Stimulated activated CD8-positive, alpha-beta memory T cell treated with anti-CD3 and anti-CD28 coated beads, Interleukin-2, amount 100 ng/mL, for 48 hours (primary cell): Measurements from ENCODE around the gene KCNAB2.
A peak's percentile ranks its signal among the peaks of the same experiment; 100 is the strongest.

ENCODE experiments used
- DNase-seq, 2 donors: peaks; one replicate each; pipeline ENCODE4 v3.0.0-alpha.2; 2020; ENCODE audit warnings: low read depth in 2 of 2

KCNAB2 gene

DNA sequence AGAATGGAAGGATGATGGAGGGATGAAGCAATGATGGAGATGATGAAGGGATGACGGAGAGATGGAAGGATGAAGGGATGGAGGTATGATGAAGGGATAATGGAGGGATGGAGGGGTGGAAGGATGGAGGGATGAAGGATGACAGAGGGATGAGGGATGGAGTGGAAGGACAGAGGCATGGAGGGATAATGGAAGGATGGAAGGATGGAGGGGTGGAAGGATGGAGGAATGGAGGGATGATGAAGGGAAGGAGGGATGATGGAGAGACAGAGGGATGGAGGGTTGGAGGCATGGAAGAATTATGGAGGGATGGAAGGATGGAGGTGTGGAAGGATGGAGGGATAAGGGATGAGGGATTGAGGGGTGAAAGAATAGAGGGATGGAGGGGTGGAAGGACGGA is 62.8 kb downstream of the KCNAB2 start:
- DNase-seq: no peak

DNA sequence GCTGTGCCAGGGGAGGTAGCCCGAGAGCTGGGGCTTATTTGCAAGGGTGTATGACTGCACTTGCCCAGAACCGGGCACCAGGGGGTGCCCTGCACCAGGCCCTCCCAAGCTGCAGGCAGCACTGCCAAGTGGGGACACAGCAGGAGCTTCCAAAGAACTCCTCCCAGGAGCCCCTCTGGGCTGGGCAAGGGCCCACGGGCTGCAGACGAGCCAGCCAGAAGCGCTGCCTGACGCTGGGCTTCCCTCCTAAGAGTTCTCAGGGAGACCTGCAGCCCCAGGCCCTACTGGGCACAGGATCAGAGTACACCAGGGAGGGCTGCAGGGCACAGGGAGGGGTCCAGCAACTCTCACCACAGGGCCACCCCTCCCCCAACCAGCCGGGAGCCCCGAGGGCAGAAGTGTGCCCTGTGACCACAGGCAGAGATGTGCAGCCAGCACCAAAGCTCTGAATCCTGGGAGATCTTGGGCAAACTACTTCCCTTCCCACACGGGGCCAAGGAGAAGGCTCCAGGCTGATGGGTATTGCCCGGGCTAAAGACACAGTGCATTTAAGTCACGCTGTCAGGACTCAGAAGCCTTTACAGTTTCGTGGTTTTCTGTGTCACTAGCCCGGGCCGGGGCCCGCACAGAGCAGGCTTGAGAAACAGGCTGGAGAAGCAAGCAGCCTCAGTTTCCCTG is 63.4 kb downstream of the KCNAB2 start:
- DNase-seq: peak; percentile 23 to 33

DNA sequence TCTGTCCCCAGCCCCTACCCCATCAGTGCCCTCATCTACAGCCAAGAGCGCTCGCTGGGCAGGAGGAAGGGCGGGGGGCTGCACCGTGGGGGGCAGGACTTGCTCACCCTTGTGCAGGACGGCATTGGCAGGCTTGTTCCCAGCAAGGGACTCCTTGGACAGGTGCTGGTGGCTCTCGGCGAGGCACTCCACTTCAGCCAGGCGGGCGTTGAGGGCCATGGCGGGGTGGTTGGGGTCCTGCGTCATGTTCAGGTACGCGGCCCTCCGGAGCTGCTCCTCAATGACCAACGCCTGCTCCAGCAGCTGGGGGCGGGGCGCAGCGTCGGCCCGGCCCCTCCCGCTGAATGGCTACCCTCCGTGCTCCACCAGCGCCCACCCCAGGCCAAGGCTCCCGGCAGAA is 64.0 kb downstream of the KCNAB2 start:
- DNase-seq: no peak

DNA sequence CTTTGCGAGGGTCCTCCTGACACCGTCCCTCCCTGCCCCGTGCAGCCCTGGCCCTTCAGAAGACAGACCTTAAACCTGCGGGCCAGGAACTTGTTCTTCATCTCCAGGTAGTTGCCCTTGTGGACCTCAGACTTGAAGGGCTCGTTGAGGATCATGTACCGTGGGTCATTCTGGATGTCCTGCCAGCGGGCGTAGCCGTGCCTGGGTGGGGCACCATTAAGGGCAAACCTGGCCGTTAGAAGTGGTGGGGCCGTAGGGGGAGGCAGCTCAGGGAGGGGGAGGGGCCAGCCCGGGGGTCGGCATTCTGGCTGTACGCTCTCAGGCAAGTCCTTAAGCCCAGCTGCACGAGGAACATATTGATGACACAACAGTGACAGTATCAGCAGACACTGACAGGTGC is 64.6 kb downstream of the KCNAB2 start:
- no peak for DNase-seq

DNA sequence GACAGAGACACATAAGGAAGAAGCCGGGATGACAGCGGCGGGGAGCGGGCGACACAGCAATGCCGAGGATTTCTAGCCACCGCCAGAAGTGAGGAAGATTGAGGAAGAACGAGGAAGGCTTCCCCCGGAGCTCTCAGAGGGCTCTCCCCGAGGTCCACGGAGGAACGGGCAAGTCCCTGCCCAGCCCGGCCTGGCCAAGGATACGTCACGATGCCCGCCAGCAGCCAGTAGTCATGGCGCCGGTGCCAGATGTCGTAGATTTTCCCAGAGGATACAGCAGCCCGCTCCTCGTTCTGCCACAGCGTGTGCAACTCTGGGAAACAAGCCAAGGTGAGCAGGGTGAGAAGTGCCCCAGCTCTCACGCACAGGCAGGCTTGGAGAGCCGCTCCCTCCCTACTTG is 65.9 kb downstream of the KCNAB2 start:
- no peak for DNase-seq

DNA sequence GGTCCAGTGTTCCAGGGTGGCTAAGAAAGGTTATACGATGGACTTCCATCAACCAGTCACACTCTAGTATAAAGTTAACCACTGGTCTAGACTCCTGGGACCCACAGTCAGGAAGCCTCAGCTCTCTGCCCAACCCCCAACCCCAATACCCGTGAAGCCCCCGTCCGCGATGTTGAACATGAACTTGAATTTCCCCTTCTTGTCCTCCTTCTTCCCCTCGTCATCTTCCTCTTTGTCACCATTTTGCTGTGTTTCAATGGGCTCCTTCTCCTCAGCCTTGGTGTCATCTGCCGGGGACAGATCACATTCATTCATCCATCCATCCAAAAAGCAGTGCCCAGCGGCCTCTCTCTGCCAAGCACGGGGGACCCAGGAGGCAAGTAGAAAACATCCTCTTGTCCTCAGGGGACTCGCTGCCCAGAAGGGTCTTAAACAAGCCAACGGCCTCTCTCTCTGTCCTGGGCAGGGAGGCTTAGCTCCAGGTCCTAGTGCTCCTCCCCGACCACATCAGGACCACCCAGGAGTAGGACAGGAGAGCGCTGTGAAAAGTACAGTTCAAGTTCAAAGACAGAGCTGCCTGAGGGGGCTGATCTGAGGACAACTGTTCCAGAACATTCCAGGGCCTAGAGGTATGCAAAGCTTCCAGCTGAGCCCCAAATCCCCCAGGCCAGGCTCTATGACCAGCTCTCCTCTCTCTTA is 66.5 kb downstream of the KCNAB2 start:
- no peak for DNase-seq

DNA sequence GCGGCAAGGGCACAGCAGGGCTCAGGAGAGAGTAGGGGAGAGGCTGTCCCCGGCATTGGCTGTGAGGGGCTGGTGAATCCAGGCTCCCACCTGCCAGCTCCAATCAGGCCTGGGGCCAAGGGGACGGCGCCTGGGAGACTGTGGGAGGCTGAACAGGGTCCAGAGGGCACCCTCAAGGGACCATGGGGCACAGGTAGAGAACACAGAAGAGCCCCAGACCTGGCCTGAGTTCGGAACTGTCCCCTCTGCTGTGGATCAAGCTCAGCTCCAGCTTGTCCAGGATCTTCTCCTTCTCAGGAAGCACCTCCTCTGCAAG is 67.0 kb downstream of the KCNAB2 start:
- DNase-seq: no peak

DNA sequence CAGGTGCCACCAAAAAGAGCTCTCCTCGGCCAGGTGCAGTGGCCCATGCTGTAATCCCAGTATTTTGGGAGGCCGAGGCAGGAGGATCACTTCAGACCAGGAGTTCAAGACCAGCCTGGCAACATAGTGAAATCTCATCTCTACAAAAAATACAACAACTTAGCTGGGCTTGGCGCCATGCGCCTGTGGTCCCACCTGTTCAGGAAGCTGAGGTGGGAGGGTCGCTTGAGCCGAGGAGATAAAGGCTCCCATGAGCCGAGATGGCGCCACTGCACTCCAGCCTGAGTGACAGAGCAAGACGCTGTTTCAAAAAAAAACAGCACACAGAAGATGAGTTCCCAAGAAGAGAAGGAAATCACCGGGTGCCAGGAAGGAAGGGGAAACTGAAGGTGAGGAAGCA is 67.4 kb downstream of the KCNAB2 start:
- no peak for DNase-seq

DNA sequence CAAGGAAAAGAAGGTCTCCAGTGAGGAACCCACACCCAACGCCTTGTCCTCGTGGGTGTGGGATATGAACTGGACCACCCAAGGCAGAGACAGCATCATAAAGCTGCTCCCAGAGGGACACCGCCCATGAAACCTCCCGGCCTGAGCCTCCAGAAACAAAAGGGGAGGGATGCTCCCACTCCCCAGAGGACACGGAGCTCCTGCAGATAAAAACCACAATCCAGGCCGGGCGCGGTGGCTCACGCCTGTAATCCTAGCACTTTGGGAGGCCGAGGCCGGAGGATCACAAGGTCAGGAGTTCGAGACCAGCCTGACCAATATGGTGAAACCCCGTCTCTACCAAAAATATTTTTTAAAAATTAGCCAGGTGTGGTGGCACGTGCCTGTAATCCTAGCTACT is 68.1 kb downstream of the KCNAB2 start:
- no peak for DNase-seq

DNA sequence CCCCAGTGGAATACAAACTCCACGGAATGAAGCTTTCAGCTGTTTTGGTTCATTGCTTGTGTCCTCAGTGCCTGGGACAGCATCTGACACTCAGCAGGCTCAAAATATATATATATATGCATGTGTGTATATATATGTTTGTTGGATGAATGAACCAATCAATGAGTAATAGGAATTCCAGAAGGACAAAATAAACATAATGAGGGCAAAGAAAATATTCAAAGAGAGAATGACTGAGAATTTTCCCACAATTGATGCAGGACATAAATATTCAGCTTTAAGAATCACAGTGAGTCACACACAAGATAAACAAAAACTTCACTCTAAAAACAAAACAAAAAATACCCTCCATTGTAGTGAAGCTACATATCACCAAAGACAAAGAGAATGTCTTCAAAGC is 70.4 kb downstream of the KCNAB2 start:
- DNase-seq: no peak

DNA sequence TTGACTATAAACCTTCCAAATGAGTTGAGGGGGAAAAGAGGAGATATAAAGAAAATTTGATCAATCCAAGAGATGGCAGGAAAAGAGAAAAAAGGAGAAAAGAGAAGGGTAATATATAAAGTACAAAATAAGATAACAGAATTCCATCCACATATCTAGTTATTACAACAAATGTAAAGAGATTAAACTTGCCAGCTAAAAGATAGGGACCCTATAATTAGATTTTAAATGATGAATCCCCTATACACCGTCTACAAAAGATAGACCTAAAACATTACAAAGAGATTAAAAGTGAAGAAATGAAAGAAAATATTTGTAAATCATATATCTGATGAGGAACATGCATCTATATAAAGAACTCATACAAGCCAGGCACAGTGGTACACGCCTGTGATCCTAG is 71.4 kb downstream of the KCNAB2 start:
- DNase-seq: no peak

DNA sequence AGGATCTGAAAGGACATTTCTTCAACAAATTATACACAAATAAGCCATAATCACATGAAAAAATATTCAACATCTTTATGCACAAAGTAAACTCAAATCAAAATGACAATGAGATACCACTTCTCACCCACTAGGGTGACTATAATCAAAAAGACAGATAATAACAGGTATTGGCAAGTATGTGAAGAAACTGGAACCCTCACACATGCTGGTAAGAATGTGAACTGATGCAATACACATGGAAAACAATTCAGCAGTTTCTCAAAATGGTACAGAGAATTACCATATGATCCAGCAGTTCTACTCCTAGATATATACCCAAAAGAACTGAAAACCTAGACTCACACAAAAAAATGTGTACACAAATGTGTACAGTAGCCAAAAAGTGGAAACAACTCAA is 71.9 kb downstream of the KCNAB2 start:
- DNase-seq: no peak

DNA sequence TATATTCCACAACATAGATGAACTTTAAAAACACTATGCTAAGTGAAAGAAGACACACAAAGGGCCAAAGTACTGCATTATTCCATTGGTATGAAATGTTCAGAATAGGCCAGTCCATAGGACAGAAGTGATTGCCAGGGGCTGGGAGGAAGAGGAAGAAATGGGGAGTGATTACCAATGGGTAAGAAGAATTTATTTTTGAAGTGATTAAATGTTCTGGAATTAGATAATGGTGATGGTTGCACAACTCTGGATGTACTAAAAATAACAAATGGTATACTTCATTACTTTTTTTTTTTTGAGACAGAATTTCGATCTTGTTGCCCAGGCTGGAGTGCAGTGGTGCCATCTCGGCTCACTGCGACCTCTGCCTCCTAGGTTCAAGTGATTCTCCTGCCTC is 72.7 kb downstream of the KCNAB2 start:
- DNase-seq: no peak

DNA sequence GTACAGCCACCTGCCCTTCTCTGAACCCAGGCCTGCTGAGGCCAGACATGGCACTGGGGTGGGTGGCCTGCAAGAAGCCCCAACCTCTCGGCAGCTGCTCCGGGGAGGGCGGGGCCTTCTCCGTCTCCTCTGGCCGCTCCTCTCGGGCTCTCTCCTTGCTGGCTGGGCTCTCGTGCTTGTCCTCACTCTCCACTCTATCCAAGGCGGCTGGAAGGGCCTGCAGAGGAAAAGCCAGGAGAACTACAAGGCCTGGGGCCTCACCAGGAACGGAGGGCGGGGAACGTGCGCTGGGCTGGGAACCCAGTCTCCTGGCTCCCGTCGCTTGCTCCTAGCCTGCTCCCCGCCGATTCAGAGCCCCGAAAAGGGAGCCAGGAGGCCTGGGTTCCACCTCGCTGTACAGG is 75.3 kb downstream of the KCNAB2 start:
- DNase-seq: no peak

DNA sequence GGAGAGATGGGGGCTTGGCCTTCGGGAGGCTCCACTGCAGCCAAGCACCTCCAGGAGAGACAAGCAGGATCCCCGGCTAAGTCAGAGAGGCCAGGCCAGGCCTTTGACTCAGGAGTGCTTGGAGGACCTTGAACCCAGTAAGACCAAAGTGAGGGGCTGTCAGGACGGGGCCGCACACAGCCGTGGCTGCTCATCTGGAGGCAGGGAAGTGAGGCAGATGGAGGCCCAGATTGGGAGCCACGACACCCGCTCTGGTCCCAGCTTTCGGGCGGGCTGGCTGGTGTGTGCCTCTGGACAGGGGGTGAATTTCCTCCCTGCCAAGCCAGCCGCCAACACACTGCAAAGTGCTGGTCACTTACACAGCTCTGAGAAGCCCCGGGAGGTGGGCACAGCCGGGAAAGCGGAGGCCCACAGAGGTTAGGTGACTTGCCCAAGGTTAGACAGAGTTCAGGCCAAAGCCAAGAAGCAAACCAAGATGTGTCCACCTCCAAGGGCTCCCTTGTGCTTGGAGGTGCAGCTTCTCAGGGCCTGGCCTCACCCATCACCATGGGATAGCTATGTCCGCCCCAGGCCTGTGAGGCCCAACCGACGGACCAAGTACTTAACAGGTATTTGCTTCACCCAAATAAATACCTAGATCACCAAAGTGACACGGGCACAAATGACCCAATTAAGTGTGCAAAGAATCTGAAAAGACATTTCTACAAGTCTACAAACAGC is 76.1 kb downstream of the KCNAB2 start:
- DNase-seq: no peak

DNA sequence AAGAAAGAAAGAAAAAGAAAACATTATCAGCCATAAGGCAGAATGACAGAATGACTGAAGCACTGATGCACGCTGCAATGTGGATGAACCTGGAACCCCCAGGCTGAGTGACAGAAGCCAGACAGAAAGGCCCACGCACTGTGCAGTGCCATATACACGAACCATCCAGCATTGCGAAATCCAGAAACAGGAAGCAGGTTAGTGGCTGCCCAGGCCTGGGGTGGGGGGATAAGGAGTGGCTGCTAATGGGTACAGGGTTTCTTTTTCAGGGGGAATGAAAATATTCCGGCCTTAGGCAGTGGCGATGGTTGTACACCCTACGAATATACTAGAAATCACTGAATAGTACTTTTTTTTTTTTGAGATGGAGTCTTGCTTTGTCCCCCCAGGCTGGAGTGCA is 77.4 kb downstream of the KCNAB2 start:
- DNase-seq: no peak

DNA sequence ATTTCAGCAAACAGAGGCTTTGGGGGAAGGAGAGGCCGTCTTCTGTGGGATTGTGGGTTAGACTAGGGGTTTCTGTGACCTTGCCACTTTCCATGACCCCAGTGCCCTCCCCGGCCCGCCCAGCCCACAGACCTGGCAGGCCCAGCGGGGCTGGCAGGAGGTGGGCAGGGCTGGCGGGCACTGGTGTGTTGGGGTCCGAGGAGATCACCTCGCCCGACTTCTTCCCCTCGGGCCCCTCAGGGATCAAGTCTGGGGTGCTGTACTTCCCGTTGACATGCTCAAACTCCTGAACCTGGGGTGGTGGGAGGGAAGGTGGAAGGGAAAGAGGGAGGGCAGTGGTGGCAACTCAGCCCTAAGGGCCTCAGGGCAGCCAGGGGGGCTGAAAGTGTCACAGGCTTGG is 78.1 kb downstream of the KCNAB2 start:
- DNase-seq: no peak

DNA sequence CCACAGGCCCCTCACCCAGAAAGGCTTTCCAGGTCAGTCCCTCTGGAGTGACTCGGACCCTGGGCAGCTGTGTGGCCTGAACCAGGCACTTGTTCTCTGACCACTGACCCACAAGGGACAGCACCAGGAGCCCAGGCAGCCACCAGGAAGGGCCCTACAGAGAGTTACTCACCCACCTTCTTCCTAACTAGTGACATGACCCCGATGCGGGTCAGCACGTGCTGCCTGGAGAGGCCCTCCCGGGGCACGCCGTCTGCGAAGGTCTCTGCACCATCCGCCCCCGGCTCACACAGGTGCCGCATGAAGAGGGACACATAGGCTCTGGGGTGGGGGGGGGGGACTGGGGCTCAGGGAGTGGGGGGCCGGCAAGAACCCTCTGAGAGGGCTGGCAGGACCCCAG is 78.7 kb downstream of the KCNAB2 start:
- no peak for DNase-seq

DNA sequence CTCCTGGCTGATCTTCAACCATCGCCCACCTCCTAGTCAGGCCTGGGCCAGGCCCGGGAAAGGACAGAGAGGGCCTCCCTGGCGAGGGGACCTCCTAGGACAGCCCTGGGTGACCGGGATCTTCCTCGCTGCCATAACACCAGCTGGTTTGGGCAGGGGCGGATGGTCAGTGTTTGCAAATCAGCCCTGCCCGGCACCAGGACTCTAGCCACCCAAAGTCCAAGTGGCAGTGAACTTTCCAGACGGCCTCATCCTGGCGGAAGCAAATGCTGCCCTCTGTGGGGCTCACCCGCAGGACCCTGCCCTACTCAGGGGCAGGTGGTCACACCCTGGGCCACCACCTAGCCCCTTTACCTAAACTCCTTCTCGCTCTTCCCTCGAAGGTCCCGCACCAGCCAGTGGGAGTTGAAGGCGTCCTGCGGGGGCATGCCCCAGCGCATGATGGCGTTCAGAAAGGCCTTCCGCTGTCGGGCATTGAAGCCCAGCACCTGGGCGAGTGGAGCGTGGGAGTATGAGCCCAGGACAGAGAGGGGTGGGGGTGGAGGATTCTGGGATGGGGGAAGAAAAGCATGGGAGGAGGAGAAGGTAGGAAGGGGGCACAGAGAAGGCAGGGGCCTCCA is 79.2 kb downstream of the KCNAB2 start:
- DNase-seq: no peak

DNA sequence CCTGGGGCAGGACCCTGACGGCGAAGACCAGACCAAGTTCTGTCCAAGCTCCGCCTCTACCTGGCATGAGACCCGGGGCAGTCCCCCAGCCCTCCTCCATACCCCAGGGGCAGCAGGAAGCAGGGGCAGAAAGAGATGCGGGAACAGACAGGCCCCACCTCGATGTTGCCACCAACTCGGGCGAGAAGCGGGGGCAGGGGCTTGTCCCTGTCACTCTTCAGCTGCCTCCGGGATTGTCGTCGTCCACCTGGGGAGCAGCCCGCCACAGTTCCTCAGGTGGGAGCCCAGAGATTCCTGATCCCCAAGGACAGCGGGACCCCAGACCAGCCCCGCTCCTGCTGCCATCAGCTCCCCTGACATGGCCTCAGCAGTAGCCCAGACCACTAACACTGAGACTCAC is 79.7 kb downstream of the KCNAB2 start:
- DNase-seq: no peak

DNA sequence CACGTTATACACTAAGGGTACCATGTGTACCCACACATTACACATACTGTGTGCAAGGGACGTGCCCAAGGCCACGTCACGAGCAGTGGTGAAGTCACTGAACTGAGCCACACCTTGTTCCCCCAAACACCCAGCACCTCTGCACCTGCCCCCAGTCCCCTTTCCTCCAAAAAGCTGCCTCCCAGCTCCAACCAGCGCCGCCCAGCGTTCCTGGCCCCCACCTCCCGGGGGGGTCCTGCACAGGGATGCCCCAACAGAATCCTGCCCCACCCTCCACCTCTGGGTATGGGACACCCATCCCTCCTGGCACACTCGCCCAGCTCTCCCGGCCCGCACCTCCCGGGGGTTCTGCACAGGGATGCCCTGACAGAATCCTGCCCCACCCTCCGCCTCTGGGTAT is 80.3 kb downstream of the KCNAB2 start:
- DNase-seq: no peak

DNA sequence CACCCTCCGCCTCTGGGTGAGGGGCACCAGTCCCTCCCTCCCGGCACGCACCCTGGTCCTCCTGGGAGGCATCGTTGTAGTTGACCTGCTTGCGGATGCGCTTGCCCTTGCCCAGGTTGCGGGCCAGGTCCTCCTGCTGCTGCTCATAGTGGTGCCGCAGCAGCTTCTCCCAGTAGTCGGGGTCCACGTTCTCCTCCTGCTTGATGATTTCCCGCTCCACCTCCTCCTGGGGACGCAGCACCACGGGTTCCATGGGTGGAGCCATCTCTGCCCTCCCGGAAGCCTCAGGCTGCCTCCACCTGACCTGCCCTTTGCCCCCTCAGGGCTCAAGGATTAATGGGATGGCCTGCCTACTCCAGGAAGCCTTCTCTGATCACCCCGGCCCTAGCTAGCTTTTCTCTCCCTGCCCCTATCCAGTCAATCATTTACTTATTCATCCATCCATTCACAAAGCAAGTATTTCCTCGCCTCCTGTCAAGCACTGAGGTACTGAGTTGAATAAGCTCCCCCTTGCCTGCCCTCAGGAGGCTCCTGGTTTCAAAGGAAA is 80.9 kb downstream of the KCNAB2 start:
- DNase-seq: no peak
